ENCODE measurements around the gene CNOT6L. TPM values are rescaled to one million over a fixed set of nuclear protein-coding genes. Genes with fewer than 3 reads are reported as not detected.
"Not testable (repeated sequence)": the region's sequence is repeated elsewhere in the genome, so short reads cannot be mapped to it uniquely, and the experiment has no call there.

The CNOT6L gene
- total and polyA plus RNA-seq, 2 of the 13 experiments (the other 11 are each of a cell fraction or from before 2014, with no cell fraction given) = 7.9 to 13.5 TPM

DNA sequence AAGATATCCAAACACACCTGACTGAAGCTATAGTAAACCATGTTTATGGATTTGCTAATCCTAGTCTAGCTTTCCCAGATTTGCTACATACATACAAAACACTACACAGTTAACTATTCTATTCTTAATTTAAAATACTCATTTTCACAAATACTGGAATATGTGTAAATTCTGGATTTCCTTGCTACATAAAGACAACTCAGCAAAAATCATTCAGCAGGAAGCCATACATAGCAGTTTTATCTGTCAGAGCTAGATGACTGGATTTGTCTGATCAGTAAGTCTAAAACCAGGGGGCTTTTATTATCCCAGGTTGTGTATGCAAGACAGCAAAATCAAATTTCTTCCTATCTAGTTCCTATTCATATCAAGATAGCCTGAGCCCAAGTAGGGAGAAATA lies 98.1 kb downstream of the CNOT6L start (continued):
- TF ChIP-seq GPBP1L1 (CRISPR knock-in tag; IDR thresholded peaks at IDR 0.05) = no peak
- TF ChIP-seq ZNF383 (CRISPR knock-in tag; IDR thresholded peaks at IDR 0.05; ENCODE audit: borderline replicate concordance) = no peak
- no peak for TF ChIP-seq AHR (CRISPR knock-in tag; IDR thresholded peaks at IDR 0.05)
- no peak for TF ChIP-seq ZNF746 (CRISPR knock-in tag; IDR thresholded peaks at IDR 0.05)
- TF ChIP-seq CREBL2 (CRISPR knock-in tag; IDR thresholded peaks at IDR 0.05; ENCODE audit: borderline replicate concordance) = no peak

GRCh38 chr4:77718500-77718899 lies 100.7 kb downstream of the CNOT6L start:
- H3K4me2 ChIP-seq (ENCODE audit: low read depth, low read length); H3K79me2 ChIP-seq (ENCODE audit: insufficient read depth, low read length); H3K27ac ChIP-seq (ENCODE audit: extremely low read length, insufficient read depth, low read length); ATAC-seq; H3K4me1 ChIP-seq (ENCODE audit: insufficient read depth, low read length); intact Hi-C loops (cut with micrococcal nuclease; ENCODE audit: unreplicated experiment); BruUV-seq (replicated peaks); H3K27me3 ChIP-seq (ENCODE audit: control insufficient read depth in 1 of 2, insufficient read depth in 2 of 2, low read length in 2 of 2); FAIRE-seq; CTCF ChIA-PET (ENCODE audit: low intra/inter-chr PET ratio, low total read pairs); DNase-seq (ENCODE audit: low spot score); H3K9me3 ChIP-seq (ENCODE audit: low read length); H2AFZ ChIP-seq (ENCODE audit: low read length); H4K20me1 ChIP-seq (ENCODE audit: insufficient read depth, low read length); in situ Hi-C loops (cut with HindIII; ENCODE audit: extremely low pct_ligation_motif_present, low pct_unique_long_range_greater_than_20kb); H3K4me3 ChIP-seq (replicated peaks in 1 of 3; ENCODE audit: insufficient read depth in 1 of 3, low read depth in 2 of 3, low read length in 3 of 3); POLR2A ChIA-PET; H3K9ac ChIP-seq (ENCODE audit: insufficient read depth, low read depth, low read length): not testable (repeated sequence)
- H3K36me3 ChIP-seq (replicated peaks in 1 of 2; ENCODE audit: control insufficient read depth in 1 of 2, insufficient read depth in 2 of 2, low read length in 2 of 2) = peaks cover 0 to 11% of the 10 kb centered on the region in 2 experiments; a peak in 1 of 5 replicates
- WGBS (ENCODE audit: low lambda C conversion rate) = 94% methylated on average over 3 of the region's 3 CpGs
